HG03469 (cell line): Measurements from ENCODE around the gene KRTAP9-2.
"Not testable (repeated sequence)": the region's sequence is repeated elsewhere in the genome, so short reads cannot be mapped to it uniquely, and the experiment has no call there.

Experiments used
- ATAC-seq: cut with Tn5 transposase; IDR thresholded peaks from one replicate; pipeline ENCODE4 v1.9.1; 2021; ENCODE audit warnings: mild to moderate bottlenecking, moderate library complexity, moderate number of reproducible peaks; ENCODE audit not compliant: unreplicated experiment

Gene KRTAP9-2, protein sequence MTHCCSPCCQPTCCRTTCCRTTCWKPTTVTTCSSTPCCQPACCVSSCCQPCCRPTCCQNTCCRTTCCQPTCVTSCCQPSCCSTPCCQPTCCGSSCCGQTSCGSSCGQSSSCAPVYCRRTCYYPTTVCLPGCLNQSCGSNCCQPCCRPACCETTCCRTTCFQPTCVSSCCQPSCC

GRCh38 chr17:41226598-41227095 is at the start of gene KRTAP9-2:
KRTAP9-2 (plus strand) TSS chr17:41226648; CDS start chr17:41226655, 7 bp downstream.
- ATAC-seq, result not testable (repeated sequence)

- ATAC-seq, result no peak
These were observed 49.6 kb upstream of the KRTAP9-2 start for GRCh38 chr17:41176744-41177387.

- no peak for ATAC-seq
These were observed 48.6 kb upstream of the KRTAP9-2 start, which contains the start of gene KRTAP4-2 for GRCh38 chr17:41177727-41178271. KRTAP4-2 (minus strand) TSS chr17:41178221; CDS start chr17:41178164, 57 bp downstream.

DNA sequence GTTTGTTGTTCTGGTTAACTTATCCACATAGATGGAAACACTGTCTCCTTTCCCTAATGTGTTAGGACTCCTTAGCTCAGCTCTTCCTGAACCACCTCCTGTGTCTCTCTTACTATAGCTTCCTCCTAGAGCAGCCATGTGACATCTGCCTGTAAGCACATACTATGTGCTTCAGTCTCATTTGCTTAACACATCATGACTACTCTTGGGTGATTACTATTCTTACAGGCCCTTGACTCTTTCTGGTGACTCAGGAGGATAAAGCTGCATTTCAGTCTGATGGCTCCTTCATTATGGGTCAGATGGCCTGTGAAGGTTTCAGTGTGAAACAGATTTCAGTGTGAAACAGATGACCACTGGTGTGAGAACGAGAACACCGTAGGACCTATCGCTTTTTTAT is 48.1 kb upstream of the KRTAP9-2 start:
- ATAC-seq, result no peak

GRCh38 chr17:41178843-41179616 is 47.4 kb upstream of the KRTAP9-2 start:
- ATAC-seq, result no peak

DNA sequence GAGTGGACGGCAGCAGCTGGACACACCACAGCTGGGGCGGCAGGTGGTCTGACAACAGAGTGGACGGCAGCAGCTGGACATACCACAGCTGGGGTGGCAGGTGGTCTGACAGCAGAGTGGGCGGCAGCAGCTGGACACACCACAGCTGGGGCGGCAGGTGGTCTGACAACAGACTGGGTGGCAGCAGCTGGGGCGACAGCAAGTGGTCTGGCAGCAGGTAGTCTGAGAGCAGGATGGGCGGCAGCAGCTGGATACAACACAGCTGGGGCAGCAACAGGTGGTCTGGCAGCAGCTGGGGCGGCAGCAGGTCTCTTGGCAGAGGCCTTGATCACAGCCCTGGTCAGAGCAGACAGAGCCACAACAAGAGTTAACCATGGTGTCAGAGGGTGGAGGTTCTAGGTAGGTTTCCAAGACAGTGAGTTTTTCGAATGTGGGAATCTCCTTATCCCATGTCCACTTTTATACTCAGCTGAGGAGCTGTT is 41.9 kb upstream of the KRTAP9-2 start, which contains the start of gene KRTAP4-1:
TSS of gene KRTAP4-1 (minus strand) at position 432 of the 482 bp plus-strand sequence. CDS start at position 375, 57 bp downstream.
- ATAC-seq, result no peak

- no peak for ATAC-seq
These were observed 41.4 kb upstream of the KRTAP9-2 start for GRCh38 chr17:41185001-41185400.

DNA sequence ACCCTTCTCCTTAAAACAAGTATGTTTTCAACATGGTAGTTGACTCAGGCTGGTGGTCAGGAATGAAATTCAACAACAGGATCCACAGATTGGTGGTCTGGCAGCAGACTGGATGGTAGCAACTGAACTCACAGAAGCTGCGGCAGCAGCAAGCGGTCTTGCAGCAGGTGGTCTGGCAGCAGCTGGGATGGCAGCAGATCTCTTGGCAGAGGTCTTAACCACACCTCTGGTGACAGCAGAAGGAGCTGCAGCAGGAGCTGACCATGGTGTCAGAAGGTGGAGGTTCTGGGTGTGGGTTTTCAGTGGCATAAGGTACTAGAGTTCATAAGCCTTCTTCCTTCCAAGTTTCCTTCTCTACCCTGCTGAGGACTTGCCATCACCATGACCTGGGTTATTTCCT is 39.6 kb upstream of the KRTAP9-2 start:
- ATAC-seq, result no peak

GRCh38 chr17:41189837-41190318 is 36.6 kb upstream of the KRTAP9-2 start, which contains the start of gene KRTAP9-1:
KRTAP9-1 (plus strand) TSS chr17:41189887; CDS start chr17:41189887, 0 bp downstream.
- ATAC-seq, result not testable (repeated sequence)

GRCh38 chr17:41190328-41190727 is 36.1 kb upstream of the KRTAP9-2 start:
- ATAC-seq, result no peak

GRCh38 chr17:41196068-41196467 is 30.4 kb upstream of the KRTAP9-2 start:
- ATAC-seq, result no peak

GRCh38 chr17:41199421-41200078 is 26.9 kb upstream of the KRTAP9-2 start:
- no peak for ATAC-seq

DNA sequence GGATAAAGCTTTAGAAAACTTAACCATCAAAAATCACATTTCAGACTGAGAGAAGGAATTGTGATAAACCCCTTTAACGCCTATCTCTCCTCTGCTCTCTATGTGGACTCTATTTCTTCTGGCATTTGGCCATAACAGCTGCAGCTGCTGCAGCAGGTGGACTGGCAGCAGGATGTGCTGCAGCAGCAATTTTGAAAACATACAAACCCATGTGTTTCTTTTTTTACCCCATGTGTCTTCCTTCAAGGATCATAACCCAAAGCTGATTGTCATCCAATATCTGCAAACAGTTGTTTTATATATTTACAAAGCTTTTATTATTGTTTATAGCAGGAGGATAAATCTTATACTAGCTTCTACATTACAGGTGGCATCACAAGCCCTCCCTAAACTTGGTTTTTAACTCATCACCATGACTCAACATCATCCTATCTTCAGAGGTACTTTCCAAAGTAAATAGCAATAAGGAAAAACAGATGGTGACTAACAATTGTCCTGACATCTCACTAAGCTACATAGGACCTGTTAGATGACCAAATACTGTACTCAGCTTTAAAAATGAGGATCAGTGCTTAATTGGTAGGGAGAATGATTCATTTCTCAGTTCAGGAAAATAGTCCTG is 14.5 kb upstream of the KRTAP9-2 start:
- no peak for ATAC-seq

DNA sequence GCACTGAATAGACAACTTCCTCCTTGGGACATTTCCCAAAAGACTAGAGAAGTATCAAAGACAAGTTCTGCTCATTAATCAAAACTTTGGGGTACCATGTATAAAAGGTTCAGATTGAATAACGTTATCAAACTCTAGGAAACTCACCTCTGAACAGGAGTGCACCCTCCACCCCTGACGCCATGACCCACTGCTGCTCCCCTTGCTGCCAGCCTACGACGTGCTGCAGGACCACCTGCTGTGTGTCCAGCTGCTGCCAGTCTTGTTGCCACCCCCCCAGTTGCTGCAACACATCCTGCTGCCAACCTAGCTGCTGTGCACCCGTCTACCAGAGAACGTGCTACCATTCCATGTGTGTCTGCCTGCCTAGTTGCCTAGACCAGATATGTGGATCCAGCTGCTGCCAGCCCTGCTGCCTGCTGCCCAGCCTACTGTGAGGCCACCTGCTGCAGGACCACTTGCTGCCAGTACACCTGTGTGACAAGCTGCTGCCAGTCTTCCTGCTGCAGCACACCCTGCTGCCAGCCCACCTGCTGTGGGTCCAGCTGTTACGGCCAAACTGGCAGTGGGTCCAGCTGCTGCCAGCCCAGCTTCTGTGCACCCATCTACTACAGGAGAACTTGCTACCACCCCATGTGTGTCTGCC is 13.8 kb upstream of the KRTAP9-2 start:
- no peak for ATAC-seq

- no peak for ATAC-seq
These were observed 10.8 kb upstream of the KRTAP9-2 start for GRCh38 chr17:41215681-41216080.

GRCh38 chr17:41223821-41224220 is 2.6 kb upstream of the KRTAP9-2 start:
- no peak for ATAC-seq

DNA sequence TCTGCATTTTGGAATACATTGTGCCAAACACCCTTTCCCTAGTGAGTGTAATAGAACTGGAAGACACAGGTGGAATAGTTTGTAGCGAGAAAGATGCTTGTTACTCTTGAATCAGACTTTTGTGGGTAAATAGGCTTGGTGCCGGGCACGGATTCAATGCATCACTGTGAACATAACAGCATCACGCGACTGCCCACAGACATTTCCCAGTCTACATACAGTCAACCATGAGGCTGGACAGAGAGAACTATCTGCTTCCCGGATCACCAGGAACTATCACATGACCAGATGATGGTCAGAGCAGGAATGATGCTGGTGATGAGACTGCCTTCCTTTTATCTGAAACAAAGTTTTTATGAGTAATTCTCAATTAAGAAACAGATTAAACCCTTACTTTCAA is 397 bp upstream of the KRTAP9-2 start:
- no peak for ATAC-seq

- no peak for ATAC-seq
These were observed 3.6 kb downstream of the KRTAP9-2 start for GRCh38 chr17:41230094-41230493.

DNA sequence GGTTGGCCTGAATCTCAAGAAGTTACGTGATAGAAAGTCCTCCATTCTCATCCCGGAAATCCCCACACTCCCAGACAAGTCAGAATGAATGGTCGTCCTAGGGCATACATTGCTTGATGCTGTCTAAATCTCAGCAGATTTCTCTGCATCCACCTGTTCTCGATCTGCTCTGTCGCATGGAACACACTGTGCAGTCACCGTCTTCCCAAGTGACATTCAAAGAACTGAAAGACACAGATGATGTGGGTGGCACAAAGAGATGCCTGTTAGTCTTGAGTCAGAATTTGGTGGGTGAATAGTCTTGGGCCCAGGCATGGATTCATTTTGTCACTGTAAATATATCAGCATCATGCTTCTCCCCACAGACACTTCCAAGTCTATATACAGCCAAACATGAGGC is 5.3 kb downstream of the KRTAP9-2 start:
- no peak for ATAC-seq
